Measurements from ENCODE around the gene BAG1.

BAG1 gene

DNA sequence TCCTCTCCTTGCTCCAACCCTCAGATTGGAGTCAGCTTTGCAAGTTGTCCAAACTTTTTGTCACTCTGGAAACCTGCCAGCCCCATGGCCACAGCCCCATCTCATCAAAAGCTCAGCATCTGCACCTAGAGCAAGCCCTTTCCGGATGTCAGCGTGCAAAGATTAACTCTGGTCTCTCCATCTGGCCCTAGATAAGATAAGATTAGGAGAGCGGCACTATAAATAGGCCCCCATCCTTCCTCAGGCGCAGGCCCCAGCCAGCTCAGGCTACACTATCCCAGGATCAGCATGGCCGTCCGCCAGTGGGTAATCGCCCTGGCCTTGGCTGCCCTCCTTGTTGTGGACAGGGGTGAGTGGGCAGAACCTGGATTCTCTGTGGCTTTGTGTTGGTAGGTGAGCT is 24.6 kb downstream of the BAG1 start, which contains the start of gene SPINK4:
SPINK4 (plus strand) TSS at position 247 of the 400 bp plus-strand sequence; CDS start at position 289, 42 bp downstream.
- ChIA-PET CTCF (interaction anchor here (1.5 to 6.6 kb wide), 2 partner anchors 13 kb away, joined by 10 to 47 read pairs; no protein-coding TSS in a partner anchor), POLR2A (interaction anchor here (1.7 kb wide), 1 partner anchor 215 kb away, joined by 5 read pairs; the partner anchor contains the start of gene DNAJA1)
- TF ChIP-seq, protein P1, sequence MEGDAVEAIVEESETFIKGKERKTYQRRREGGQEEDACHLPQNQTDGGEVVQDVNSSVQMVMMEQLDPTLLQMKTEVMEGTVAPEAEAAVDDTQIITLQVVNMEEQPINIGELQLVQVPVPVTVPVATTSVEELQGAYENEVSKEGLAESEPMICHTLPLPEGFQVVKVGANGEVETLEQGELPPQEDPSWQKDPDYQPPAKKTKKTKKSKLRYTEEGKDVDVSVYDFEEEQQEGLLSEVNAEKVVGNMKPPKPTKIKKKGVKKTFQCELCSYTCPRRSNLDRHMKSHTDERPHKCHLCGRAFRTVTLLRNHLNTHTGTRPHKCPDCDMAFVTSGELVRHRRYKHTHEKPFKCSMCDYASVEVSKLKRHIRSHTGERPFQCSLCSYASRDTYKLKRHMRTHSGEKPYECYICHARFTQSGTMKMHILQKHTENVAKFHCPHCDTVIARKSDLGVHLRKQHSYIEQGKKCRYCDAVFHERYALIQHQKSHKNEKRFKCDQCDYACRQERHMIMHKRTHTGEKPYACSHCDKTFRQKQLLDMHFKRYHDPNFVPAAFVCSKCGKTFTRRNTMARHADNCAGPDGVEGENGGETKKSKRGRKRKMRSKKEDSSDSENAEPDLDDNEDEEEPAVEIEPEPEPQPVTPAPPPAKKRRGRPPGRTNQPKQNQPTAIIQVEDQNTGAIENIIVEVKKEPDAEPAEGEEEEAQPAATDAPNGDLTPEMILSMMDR (IDR thresholded peaks at IDR 0.05; ENCODE audit: insufficient read depth, low read length, missing control alignments), result no peak
- no peak for DNase-seq (ENCODE audit: low read depth, low spot score)
- H3K4me3 ChIP-seq (ENCODE audit: low read depth, low read length), result no peak within 1 kb of the TSS

DNA sequence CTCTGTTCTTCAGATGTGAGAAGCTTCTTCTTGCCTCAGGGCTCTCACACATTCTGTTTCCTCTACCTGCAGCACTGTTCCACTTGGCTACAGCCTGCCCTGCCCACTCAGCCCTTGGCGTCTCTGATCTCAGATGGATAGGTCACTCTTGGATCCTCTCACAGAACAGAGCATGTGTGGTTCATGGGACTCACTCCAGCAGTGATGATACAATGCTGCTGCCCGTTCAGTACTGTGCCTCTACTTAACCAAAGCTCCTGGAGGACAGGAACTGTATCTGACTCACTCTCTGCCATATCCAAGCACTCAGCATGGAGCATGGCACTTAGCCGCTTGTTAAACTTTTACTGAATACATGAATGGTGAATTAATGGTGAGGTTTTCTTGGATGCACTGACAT is 27.9 kb downstream of the BAG1 start:
- ChIA-PET CTCF (interaction anchor here (1.1 to 6.6 kb wide), 4 partner anchors 10 to 157 kb away, joined by 3 to 47 read pairs (median 4); no protein-coding TSS in a partner anchor), POLR2A (no interaction called here)
- DNase-seq (ENCODE audit: low read depth, low spot score), result no peak
- TF ChIP-seq, protein P1 (IDR thresholded peaks at IDR 0.05; ENCODE audit: insufficient read depth, low read length, missing control alignments), result no peak
- H3K4me3 ChIP-seq (ENCODE audit: low read depth, low read length), result no peak overlapping the region

DNA sequence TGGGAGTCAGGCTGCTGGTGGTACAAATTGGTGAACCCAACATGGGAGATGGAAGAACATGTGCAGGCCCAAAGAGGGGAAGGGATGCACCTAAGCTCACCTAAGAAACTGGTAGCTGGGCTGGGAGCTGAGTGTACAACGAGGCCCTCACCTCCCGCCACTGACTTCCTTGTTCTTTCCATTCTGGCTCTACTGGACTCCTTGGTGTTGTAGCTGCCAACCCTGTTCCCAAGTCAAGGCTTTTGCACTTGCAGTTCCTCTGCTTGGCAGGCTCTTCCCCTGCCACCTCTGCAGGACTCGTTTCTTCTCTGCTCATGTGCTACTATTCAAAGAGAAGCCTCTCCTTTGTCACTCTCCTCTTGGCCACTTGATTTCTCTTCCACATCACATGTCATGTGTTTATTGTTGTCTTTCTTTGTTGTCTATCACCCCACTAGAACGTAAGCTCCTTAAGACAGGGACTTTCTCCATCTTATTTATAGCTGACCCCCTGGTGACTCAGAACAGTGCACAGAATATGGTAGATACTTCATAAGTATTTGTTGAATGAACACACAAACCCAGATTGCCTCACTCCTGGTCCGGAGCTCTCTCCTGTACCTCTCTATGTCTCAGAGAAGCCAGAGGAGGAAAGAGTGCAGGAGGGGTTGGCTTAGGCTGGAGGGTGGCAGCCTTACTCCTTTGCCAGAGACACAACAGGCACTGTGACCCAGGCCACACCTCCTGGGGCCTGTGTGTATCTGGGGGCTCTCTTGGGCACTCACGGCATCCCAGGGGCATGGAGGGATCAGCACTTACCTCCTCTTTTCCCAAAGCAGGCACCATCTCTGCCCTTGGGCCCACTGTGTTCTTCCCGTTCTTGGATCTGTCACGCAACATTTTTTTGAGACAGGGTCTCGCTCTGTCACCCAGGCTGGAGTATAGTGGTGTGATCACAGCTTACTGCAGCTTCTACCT is 29.7 kb downstream of the BAG1 start:
- ChIA-PET POLR2A (interaction anchor here (1.2 to 3.2 kb wide), 2 partner anchors 158 to 209 kb away, joined by 4 to 16 read pairs; partner anchors contain the start of genes DNAJA1 and SMU1), CTCF (interaction anchor here (1.4 to 6.6 kb wide), 3 partner anchors 8 to 156 kb away, joined by 5 to 47 read pairs (median 9); no protein-coding TSS in a partner anchor)
- DNase-seq (ENCODE audit: low read depth, low spot score), result no peak
- TF ChIP-seq, protein P1 (IDR thresholded peaks at IDR 0.05; ENCODE audit: insufficient read depth, low read length, missing control alignments), result no peak
- no peak overlapping the region for H3K4me3 ChIP-seq (ENCODE audit: low read depth, low read length)

DNA sequence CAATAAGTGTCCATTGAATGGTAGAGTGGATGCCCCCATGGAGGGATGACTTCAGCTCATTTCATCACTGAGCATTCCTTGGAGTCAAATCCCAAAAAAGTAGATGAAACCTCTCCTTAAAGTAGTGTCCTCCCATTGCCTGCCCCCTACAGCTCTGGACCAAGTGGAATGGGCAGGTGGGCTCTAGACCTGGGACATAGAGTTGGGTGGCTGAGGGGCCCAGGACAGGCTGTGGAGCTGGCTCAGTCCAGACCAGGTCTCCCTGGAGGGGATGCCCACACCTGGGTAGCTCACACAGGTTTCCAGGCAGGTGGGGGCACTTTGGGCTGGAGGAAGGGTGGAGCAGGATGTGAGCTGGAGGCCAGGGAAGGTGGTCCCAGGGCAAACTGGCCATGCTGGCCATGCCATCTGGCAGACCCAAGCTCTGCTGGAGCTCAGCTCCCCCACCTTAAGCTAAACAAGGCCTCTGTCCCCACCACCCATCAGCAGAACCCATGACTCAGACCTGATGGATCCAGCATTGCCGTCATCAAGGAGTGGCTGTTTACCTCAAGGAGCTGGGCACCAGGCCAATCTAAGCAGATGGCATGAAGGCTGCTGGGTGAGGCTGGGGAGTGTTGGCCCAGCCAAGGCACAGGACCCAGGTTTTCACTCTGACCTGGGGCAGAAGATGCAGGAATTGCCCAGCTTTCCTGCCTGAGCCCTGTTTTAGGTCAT is 30.7 kb downstream of the BAG1 start:
- CTCF ChIA-PET, result interaction anchor here (0.7 to 6.6 kb wide), 6 partner anchors 7 to 157 kb away, joined by 3 to 47 read pairs (median 6); partner anchors contain the start of gene SMU1
- DNase-seq (ENCODE audit: low read depth, low spot score), result peak; percentile 88
- POLR2A ChIA-PET, result interaction anchor here (1.2 to 3.2 kb wide), 3 partner anchors 68 to 208 kb away, joined by 4 to 16 read pairs (median 5); partner anchors contain the start of genes DNAJA1 and SMU1
- no peak overlapping the region for H3K4me3 ChIP-seq (ENCODE audit: low read depth, low read length)
- TF ChIP-seq, protein P1 (IDR thresholded peaks at IDR 0.05; ENCODE audit: insufficient read depth, low read length, missing control alignments), result no peak

DNA sequence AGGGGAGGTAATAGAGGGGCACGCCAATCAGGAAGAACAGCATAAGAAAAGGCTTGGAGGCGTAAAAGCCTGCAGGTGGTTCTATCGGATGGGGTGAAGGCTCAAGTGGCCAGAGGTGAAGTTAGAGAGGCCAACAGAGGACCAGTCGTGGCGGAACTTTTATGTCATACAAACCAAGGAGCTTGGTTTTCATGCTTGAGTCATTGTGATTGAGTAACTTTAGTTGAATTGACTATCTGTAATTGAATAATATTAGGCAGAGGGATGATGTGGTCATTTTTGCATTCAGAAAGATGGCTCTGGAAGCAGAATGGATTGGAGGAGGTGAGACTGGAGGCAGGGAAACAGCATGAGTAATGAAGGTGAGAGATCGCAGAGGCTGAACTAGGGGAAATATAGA is 31.7 kb downstream of the BAG1 start:
- no peak overlapping the region for H3K4me3 ChIP-seq (ENCODE audit: low read depth, low read length)
- POLR2A ChIA-PET, result interaction anchor here (1.6 to 3.2 kb wide), 2 partner anchors 67 to 207 kb away, joined by 5 to 16 read pairs; partner anchors contain the start of gene DNAJA1
- DNase-seq (ENCODE audit: low read depth, low spot score), result no peak
- TF ChIP-seq, protein P1 (IDR thresholded peaks at IDR 0.05; ENCODE audit: insufficient read depth, low read length, missing control alignments), result no peak
- CTCF ChIA-PET, result interaction anchor here (0.7 to 3.0 kb wide), 6 partner anchors 9 to 156 kb away, joined by 3 to 9 read pairs (median 4); partner anchors contain the start of gene SMU1
